DMS153 treated with DMSO at 0.1 percent for 48 hours (cell line): ENCODE results near the gene KLHL6.
"Not testable (repeated sequence)": the region's sequence is repeated elsewhere in the genome, so short reads cannot be mapped to it uniquely, and the experiment has no call there.

Source experiments
- DNase-seq: peaks from one replicate; lab custom pipeline; 2025; ENCODE audit not compliant: unreplicated experiment; lab: John Stamatoyannopoulos, UW

Gene KLHL6

GRCh38 chr3:183488343-183488742 lies 67.2 kb downstream of the KLHL6 start:
- DNase-seq: no peak

- DNase-seq: no peak
These were observed 67.6 kb downstream of the KLHL6 start for GRCh38 chr3:183487896-183488295.

GRCh38 chr3:183487016-183487415 lies 68.5 kb downstream of the KLHL6 start:
- no peak for DNase-seq

- DNase-seq: no peak
These were observed 69.0 kb downstream of the KLHL6 start for GRCh38 chr3:183486472-183486871.

- DNase-seq: no peak
These were observed 69.9 kb downstream of the KLHL6 start for GRCh38 chr3:183485585-183485984.

GRCh38 chr3:183485093-183485492 lies 70.4 kb downstream of the KLHL6 start:
- DNase-seq: no peak

GRCh38 chr3:183484431-183485075 lies 71.0 kb downstream of the KLHL6 start:
- no peak for DNase-seq

GRCh38 chr3:183481582-183481981 lies 73.9 kb downstream of the KLHL6 start:
- DNase-seq: no peak

- DNase-seq: no peak
These were observed 77.0 kb downstream of the KLHL6 start for GRCh38 chr3:183478501-183478900.

GRCh38 chr3:183477801-183478456 lies 77.6 kb downstream of the KLHL6 start:
- no peak for DNase-seq

- not testable (repeated sequence) for DNase-seq
These were observed 79.7 kb downstream of the KLHL6 start for GRCh38 chr3:183475764-183476162.

- DNase-seq: no peak
These were observed 80.3 kb downstream of the KLHL6 start for GRCh38 chr3:183475016-183475763.

- no peak for DNase-seq
These were observed 81.5 kb downstream of the KLHL6 start for GRCh38 chr3:183473969-183474368.

GRCh38 chr3:183472155-183472554 lies 83.4 kb downstream of the KLHL6 start:
- DNase-seq: no peak

- no peak for DNase-seq
These were observed 87.1 kb downstream of the KLHL6 start for GRCh38 chr3:183468424-183468823.

- DNase-seq: no peak
These were observed 88.9 kb downstream of the KLHL6 start for GRCh38 chr3:183466575-183466974.

GRCh38 chr3:183465710-183466109 lies 89.8 kb downstream of the KLHL6 start:
- not testable (repeated sequence) for DNase-seq

- DNase-seq: no peak
These were observed 91.0 kb downstream of the KLHL6 start for GRCh38 chr3:183464480-183464879.

- DNase-seq: no peak
These were observed 95.1 kb downstream of the KLHL6 start for GRCh38 chr3:183460081-183461055.

- DNase-seq: no peak
These were observed 100.4 kb downstream of the KLHL6 start for GRCh38 chr3:183455089-183455488.

GRCh38 chr3:183454064-183454463 lies 101.4 kb downstream of the KLHL6 start:
- DNase-seq: no peak
